ENCODE results near the gene FASTK.

GRCh38 chr7:151063212-151063561 lies 17.4 kb downstream of the FASTK start:
- no peak for TF ChIP-seq CTCF (IDR thresholded peaks at IDR 0.05)
- TF ChIP-seq POLR2A (IDR thresholded peaks at IDR 0.05), result no peak
- TF ChIP-seq EP300 (IDR thresholded peaks at IDR 0.05), result no peak
